RPMI8226 (cell line): ENCODE results near the gene ZNF100.
A peak's percentile ranks its signal among the peaks of the same experiment; 100 is the strongest.
"Not testable (repeated sequence)": the region's sequence is repeated elsewhere in the genome, so short reads cannot be mapped to it uniquely, and the experiment has no call there.

ENCODE experiments used
- DNase-seq: peaks from one replicate; pipeline ENCODE4 v3.0.0-alpha.2; 2015

The ZNF100 gene

DNA sequence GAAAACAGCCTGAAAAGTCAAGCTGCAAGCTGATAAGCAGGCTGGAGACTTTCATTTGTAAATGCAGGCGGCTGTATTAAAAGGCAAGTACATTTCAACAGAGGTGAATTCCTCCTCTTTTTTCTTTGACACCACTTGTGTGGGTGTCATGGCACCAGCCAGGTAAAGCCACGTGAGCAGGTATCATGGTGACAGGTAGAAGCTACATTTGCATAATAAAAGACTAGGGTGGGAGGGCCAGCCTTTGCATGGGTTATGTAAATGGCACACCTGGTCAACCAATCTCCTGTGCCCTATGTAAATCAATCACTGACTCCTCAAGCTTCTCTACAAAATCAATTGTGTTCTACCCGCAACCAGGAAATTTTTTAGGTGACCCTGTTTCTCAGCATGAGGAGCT is 68.2 kb downstream of the ZNF100 start:
- DNase-seq: no peak

DNA sequence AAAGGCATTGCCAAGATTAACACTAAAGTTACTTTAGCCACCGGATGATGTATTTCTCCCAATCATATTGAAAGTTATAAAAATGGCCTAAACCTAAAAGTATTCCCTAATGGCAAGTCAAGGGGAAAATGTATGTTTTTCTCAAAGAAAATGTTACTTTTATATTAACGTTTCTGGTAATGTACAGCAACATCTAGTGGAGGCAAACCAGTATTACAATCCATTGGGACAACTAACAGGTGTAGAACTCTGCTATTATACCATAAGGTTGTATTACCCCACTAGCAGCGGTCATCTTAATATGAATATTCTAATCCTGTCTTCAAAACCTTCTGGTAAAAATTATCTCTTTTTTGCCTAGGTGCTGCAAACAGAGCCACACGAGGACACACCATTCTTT is 69.2 kb downstream of the ZNF100 start:
- peak; percentile 42 for DNase-seq

DNA sequence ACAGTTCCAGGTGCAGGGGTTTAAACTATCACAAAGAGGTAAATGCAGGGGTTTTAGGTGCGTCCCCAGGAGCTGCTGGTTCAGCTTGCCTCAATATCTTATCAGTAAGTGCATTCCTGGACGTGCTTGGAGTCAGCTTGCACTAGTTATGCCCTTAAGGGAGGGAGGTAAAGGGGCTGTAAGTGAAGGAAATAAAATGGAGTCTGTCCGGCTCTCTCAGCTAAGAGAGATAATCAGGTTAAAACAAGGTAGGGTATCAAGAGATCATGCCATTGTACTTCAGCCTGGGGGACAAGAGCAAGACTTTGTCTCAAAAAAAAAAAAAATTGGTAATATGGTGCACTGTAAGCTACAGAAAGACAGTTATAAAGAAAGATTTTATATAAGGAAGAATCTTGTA is 69.7 kb downstream of the ZNF100 start:
- DNase-seq: no peak

DNA sequence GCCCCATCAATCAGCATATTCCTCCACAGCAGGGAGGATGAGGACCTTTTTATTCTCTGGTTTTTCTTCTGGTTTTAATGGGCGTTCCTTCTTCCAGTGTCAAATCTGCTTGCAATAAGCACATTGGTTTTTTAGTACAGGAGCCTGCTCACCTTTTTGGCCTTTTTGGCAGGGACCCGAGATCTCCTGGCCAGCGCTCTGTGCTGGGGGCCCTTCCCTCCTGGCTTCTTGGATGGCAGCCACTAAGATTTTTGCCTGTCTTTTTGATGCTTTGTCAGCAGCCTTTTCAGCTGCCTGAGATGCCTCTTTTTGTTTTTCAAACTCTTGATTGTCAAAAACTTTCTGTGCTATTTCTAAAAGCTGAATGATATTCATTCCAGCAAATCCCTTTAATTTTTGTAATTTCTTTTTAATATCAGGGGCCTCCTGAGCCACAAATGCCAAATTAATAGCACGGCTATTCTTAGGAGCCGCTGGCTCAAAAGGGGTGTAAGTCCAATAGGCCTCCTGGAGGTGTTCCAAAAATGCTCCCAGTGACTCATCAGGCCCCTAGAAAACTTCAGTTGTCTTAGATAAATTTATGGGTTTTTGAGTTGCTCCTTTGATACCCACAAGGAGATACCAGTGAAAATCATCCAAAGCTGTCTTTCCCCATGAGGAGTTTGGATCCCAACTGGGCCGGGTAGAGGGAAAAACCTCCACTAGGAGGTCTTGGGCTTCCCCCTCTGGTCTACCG is 73.0 kb downstream of the ZNF100 start:
- DNase-seq: peak; percentile 72

- no peak for DNase-seq
These were observed 74.0 kb downstream of the ZNF100 start for GRCh38 chr19:21693399-21693798.

DNA sequence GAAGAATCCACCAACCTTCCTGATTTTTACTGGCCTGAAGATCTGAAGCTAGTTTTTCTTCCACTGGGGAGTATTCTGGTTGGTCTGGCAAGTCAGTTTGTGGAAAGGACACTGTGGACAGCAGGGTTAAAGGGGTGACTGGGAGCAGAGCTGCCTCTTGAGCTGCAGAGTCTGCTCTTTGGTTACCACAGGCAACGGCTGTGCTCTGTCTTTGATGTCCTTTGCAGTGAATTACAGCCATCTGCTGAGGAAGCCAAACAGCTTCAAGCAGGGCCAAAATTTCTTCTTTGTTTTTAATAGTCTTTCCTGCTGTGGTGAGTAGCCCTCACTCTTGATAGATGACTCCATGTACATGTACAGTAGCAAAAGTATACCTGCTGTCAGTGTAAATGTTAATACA is 75.7 kb downstream of the ZNF100 start:
- DNase-seq: no peak

- DNase-seq: no peak
These were observed 78.9 kb downstream of the ZNF100 start for GRCh38 chr19:21688464-21688863.

DNA sequence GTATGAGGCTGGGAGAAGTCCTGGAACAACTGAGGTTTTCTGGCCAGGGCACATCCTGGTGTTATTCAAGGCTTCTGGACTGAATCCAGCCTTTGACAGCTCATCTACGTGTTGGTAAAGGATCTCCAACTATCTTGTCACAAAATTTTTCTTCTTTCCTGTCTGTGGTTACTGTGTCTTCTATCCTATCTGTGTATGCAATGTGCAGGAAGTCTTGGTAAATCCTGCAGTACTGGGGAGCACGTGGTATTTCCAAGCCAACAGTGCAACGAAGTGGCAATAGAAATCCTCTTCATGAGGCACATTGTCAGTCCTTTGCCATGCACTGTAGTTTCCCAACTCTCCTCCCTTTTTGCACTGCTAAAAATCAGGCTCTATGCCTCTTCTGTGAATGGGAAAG is 86.7 kb downstream of the ZNF100 start:
- no peak for DNase-seq

DNA sequence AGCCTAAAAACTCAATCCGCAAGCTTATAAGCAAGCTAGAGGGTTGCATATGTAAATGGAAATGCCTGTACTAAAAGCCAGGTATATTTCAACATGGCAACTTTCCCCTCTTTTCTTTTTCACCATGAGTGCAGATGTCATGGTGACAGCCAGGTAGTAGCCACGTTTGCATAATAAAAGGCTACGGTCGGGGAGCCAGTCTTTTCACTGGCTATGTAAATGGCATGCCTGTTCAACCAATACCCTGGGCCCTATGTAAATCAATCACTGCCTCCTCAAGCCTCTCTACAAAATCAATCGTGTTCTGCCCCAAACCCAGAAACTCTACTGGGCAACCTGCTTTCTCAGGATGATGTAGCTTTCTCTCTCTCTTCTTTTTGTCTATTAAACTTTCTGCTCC is 87.4 kb downstream of the ZNF100 start:
- DNase-seq: no peak

GRCh38 chr19:21677696-21678418 is 89.5 kb downstream of the ZNF100 start:
- no peak for DNase-seq

GRCh38 chr19:21674454-21674853 is 92.9 kb downstream of the ZNF100 start:
- DNase-seq: no peak

DNA sequence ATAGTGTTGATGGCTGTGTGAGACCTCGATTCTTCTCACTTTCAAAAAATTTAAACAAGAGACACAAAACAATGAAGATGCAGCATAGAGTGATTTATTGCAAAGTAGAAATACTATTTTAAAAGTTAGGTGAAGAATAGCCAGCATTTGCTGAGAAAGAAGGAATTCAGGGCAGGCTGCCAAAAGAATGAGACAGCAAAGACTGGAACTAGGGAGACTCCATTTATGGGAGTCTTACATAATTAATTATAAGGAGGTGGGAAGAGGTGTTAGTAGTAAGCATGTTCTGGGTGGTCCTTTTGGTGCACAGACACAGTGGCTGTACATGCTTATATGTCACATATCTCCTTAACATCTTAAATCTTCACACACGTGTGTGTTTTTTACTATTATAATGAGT is 93.9 kb downstream of the ZNF100 start:
- not testable (repeated sequence) for DNase-seq
